GM23338 (cell line): ENCODE data around the gene NKD1. TPM values are rescaled to one million over a fixed set of nuclear protein-coding genes. Genes with fewer than 3 reads are reported as not detected.

Experiments
- ATAC-seq: fragments of 200-7000 bp; cut with Tn5 transposase; 3 replicates; pipeline ENCODE4 v1.9.1; 2020
- DNase-seq: peaks from one replicate; pipeline ENCODE4 v3.0.0-alpha.2; 2015; ENCODE audit warnings: low spot score
- H2AFZ ChIP-seq: fragments of 200-600 bp; sonication (generic); 2 replicates; pipeline ENCODE4 v1.8.0; 2016; ENCODE audit warnings: antibody characterized with exemption, mild to moderate bottlenecking, moderate library complexity
- H3F3A ChIP-seq: fragments of 200-600 bp; sonication (generic); replicated peaks from 2 replicates; pipeline ENCODE4 v1.8.0; 2017; ENCODE audit warnings: antibody characterized with exemption, mixed run types, low read depth
- H3K27ac ChIP-seq: fragments of 200-600 bp; sonication (generic); 2 replicates; pipeline ENCODE4 v1.6.1; 2016; ENCODE audit warnings: low read depth
- H3K27me3 ChIP-seq: fragments of 200-600 bp; sonication (generic); 2 replicates; pipeline ENCODE4 v1.8.0; 2016; ENCODE audit warnings: mild to moderate bottlenecking, mixed run types, moderate library complexity; ENCODE audit not compliant: insufficient read depth
- H3K36me3 ChIP-seq: fragments of 200-600 bp; sonication (generic); 2 replicates; pipeline ENCODE4 v1.8.0; 2016; ENCODE audit warnings: mild to moderate bottlenecking; ENCODE audit not compliant: insufficient read depth
- H3K4me1 ChIP-seq: fragments of 200-600 bp; sonication (generic); 2 replicates; pipeline ENCODE4 v1.8.0; 2016; ENCODE audit warnings: mild to moderate bottlenecking, moderate library complexity; ENCODE audit not compliant: insufficient read depth
- H3K4me2 ChIP-seq: fragments of 200-600 bp; sonication (generic); 2 replicates; pipeline ENCODE4 v1.7.1; 2017; ENCODE audit warnings: mixed run types
- H3K4me3 ChIP-seq: fragments of 200-600 bp; sonication (generic); 2 replicates; pipeline ENCODE4 v1.6.1; 2016; ENCODE audit warnings: mixed run types
- H3K79me2 ChIP-seq: fragments of 200-600 bp; sonication (generic); replicated peaks from 2 replicates; pipeline ENCODE4 v1.8.0; 2017; ENCODE audit warnings: mild to moderate bottlenecking; ENCODE audit not compliant: insufficient read depth
- H3K9me2 ChIP-seq: fragments of 200-600 bp; sonication (generic); 2 replicates; pipeline ENCODE4 v1.8.0; 2017; ENCODE audit not compliant: insufficient read depth
- H4K20me1 ChIP-seq: fragments of 200-600 bp; sonication (generic); replicated peaks from 2 replicates; pipeline ENCODE4 v1.8.0; 2017; ENCODE audit warnings: mild to moderate bottlenecking; ENCODE audit not compliant: insufficient read depth
- H3K27ac Mint-ChIP-seq: 2 replicates; pipeline ENCODE4 v1.8.0; 2020; ENCODE audit warnings: inconsistent platforms, mild to moderate bottlenecking, moderate library complexity, mixed read lengths
- H3K27me3 Mint-ChIP-seq: 3 replicates; pipeline ENCODE4 v1.8.0; 2022; ENCODE audit warnings: low read depth, mild to moderate bottlenecking, moderate library complexity, mixed read lengths, inconsistent platforms; ENCODE audit not compliant: insufficient read depth, poor library complexity
- H3K36me3 Mint-ChIP-seq: 3 replicates; pipeline ENCODE4 v1.8.0; 2021; ENCODE audit warnings: low read depth, mild to moderate bottlenecking, inconsistent platforms, moderate library complexity, mixed read lengths
- H3K4me1 Mint-ChIP-seq: 3 replicates; pipeline ENCODE4 v1.8.0; 2020; ENCODE audit warnings: mild to moderate bottlenecking, inconsistent platforms, mixed read lengths
- H3K4me3 Mint-ChIP-seq: 3 replicates; pipeline ENCODE4 v1.8.0; 2021; ENCODE audit warnings: moderate library complexity, mild to moderate bottlenecking, inconsistent platforms, mixed read lengths
- H3K9me3 Mint-ChIP-seq: 3 replicates; pipeline ENCODE4 v1.8.0; 2020; ENCODE audit warnings: moderate library complexity, mild to moderate bottlenecking, inconsistent platforms, mixed read lengths
- CREB1 ChIP-seq: fragments of 250-450 bp; sonication (Bioruptor Pico); IDR thresholded peaks from 2 replicates; pipeline ENCODE4 v1.5.0; 2020; ENCODE audit warnings: low read depth, mild to moderate bottlenecking, moderate library complexity
- CTCF ChIP-seq, 2 experiments: fragments of 200-600 bp in 1 of 2; sonication (generic) in 1 of 2; conservative IDR thresholded peaks; 2 replicates each; pipeline versions ENCODE4 v1.5.1 to v1.6.1; 2016 to 2017; ENCODE audit warnings: antibody characterized with exemption in 2 of 2, low read depth in 2 of 2, mild to moderate bottlenecking in 2 of 2, moderate library complexity in 1 of 2
- ETS1 ChIP-seq: IDR thresholded peaks from 2 replicates; pipeline ENCODE4 v1.6.1; 2016; ENCODE audit warnings: antibody characterized with exemption
- EZH2 ChIP-seq: fragments of 200-600 bp; sonication (generic); IDR thresholded peaks from one replicate; pipeline ENCODE4 v1.8.0; 2017; ENCODE audit warnings: antibody characterized with exemption, mild to moderate bottlenecking, low read depth; ENCODE audit not compliant: unreplicated experiment
- EZH2phosphoT487 ChIP-seq: fragments of 200-600 bp; sonication (generic); IDR thresholded peaks from one replicate; pipeline ENCODE4 v1.8.1; 2018; ENCODE audit warnings: antibody characterized with exemption; ENCODE audit not compliant: unreplicated experiment
- JUNB ChIP-seq: IDR thresholded peaks from one replicate; pipeline ENCODE4 v1.6.1; 2016; ENCODE audit warnings: antibody characterized with exemption; ENCODE audit not compliant: unreplicated experiment
- NANOG ChIP-seq: IDR thresholded peaks from 2 replicates; pipeline ENCODE4 v1.6.1; 2016; ENCODE audit warnings: antibody characterized with exemption, borderline replicate concordance
- POLR2AphosphoS5 ChIP-seq: IDR thresholded peaks from 2 replicates; pipeline ENCODE4 v1.6.1; 2016; ENCODE audit warnings: antibody characterized with exemption, low read depth
- REST ChIP-seq: IDR thresholded peaks from one replicate; pipeline ENCODE4 v1.6.1; 2018; ENCODE audit warnings: antibody characterized with exemption; ENCODE audit not compliant: unreplicated experiment
- STAT1 ChIP-seq: IDR thresholded peaks from one replicate; pipeline ENCODE4 v1.6.1; 2016; ENCODE audit warnings: antibody characterized with exemption; ENCODE audit not compliant: unreplicated experiment
- ZNF114 ChIP-seq: fragments of 250-450 bp; sonication (Bioruptor Pico); IDR thresholded peaks from 2 replicates; pipeline ENCODE4 v1.5.0; 2020; ENCODE audit warnings: mild to moderate bottlenecking, moderate library complexity
- ZNF331 ChIP-seq: fragments of 250-450 bp; sonication (Bioruptor Pico); IDR thresholded peaks from 2 replicates; pipeline ENCODE4 v1.5.0; 2020; ENCODE audit warnings: low read depth, mild to moderate bottlenecking, moderate library complexity
- ZNF462 ChIP-seq: fragments of 250-450 bp; sonication (Bioruptor Pico); IDR thresholded peaks from 2 replicates; pipeline ENCODE4 v1.5.0; 2020; ENCODE audit warnings: mild to moderate bottlenecking, moderate library complexity
- polyA plus RNA-seq: library from polyadenylated mRNA; unstranded; fragments of >200 nt; fragmentation: Nextera tagmentation; extraction: Ambion mirVana; gene quantifications from 2 replicates; pipeline ENCODE4 v1.2.1, GENCODE V29; 2016
- total RNA-seq: library from RNA; depleted of rRNA; stranded (reverse); fragments of >200 nt; shearing (Covaris generic); gene quantifications from 2 replicates; pipeline ENCODE4 v1.2.3, GENCODE V29; 2014

The NKD1 gene
- total and polyA plus RNA-seq, 2 experiments from 2014 or later: 2.1 to 2.3 TPM

GRCh38 chr16:50532576-50532975 is 15.6 kb upstream of the NKD1 start:
- no peak overlapping the region for H2AFZ ChIP-seq
- TF ChIP-seq CTCF (conservative IDR thresholded peaks at IDR 0.05; ENCODE audit: low read depth in 2 of 2) (no peak), NANOG (no peak), POLR2AphosphoS5 (no peak), REST (no peak), EZH2phosphoT487 (no peak), CREB1 (CRISPR knock-in tag) (no peak), ZNF462 (CRISPR knock-in tag) (no peak), JUNB (no peak), EZH2 (no peak), ZNF331 (CRISPR knock-in tag) (no peak), STAT1 (no peak), ZNF114 (CRISPR knock-in tag) (no peak), ETS1 (no peak)
- Mint-ChIP-seq H3K27me3 (no peaks in the 10 kb centered on the region), H3K36me3 (no peaks in the 10 kb centered on the region), H3K27ac (no peak overlapping the region), H3K4me3 (no peak overlapping the region), H3K9me3 (peaks cover 19% of the 10 kb centered on the region; the same call in 2 of the 3 replicates), H3K4me1 (no peaks in the 10 kb centered on the region)
- H3K4me1 ChIP-seq: no peaks in the 10 kb centered on the region
- no peak for ATAC-seq
- H3F3A ChIP-seq: no peaks in the 10 kb centered on the region
- H3K27ac ChIP-seq: no peak overlapping the region
- no peaks in the 10 kb centered on the region; the same call in 1 of the 2 replicates for H3K9me2 ChIP-seq
- H4K20me1 ChIP-seq: no peaks in the 10 kb centered on the region
- H3K79me2 ChIP-seq: no peaks in the 10 kb centered on the region
- no peak for DNase-seq
- H3K36me3 ChIP-seq: no peaks in the 10 kb centered on the region
- H3K4me2 ChIP-seq: no peak overlapping the region
- H3K27me3 ChIP-seq: no peaks in the 10 kb centered on the region
- H3K4me3 ChIP-seq: no peak overlapping the region
